ENCODE data around the gene PTPRN2.

PTPRN2 gene

DNA sequence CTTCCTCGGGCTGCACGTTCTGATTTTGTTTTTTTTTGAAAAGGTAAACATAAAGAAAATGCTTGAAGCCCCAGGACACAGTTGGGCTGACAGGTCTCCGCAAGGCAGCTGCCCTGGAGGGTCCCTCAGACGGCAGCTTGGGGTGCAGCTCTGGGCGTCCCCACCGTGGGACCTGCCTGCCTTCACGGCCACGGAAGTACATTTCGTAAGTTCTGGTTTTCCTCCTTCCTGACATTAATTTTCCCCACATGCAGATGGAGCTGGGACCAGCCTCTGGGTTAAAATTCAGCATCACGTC lies 759.8 kb downstream of the PTPRN2 start:
- DNase-seq, result no peak

DNA sequence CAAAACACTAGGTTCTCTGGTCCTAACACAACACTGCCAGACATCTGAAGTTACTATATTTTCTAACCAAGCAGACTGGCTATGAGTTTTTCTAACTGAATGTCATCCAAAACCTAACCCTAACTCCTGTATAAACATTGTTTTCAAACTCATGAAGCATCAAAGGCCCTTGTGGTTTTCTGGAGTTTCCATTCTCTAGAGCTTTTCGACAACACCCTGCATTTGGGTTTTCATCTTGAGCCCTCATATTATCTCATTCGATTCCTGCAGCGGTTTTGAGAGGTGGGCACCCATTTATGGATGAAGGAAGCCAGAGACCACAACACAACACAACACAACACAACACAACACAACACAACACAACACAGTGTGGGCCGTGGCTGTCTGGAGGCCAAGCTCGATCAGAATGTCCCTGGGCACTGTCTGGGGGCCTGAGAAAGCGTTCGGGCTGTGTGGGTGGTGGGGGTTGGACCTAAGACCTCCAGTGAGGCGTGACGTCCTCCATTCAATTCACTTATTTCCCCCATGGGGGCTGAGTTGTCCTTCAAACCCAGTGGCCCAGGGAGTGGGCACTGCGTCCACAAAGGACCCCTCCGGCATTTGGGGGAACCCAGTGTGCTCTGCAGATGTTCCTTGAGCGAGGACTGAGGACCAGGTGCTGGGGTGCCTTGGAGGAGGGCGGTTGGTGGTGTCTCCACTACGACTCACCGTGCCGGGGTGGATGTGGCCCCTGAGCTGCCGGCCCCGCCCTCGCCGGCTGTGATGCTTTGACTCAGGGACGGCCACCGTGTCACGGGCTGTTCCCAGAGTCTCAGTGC lies 760.4 kb downstream of the PTPRN2 start:
- no peak for DNase-seq

DNA sequence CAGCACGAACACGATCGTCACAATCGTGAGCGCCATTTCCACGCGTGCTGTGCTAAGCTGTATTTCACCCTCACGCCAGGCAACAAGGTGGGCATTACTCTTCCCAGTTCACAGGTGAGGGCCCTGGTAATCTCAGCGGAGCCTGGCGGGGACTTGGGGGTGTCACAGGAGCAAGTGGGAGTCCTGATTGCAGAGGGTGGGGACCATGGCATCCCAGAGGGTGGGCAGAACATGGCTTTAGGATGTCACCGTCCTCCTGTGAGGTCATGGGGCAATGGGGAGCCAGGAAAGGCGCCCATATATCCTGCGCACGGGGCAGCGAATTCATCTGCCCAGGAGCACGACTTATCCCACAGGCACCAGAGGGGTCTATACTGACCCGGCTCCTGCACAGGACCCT lies 761.1 kb downstream of the PTPRN2 start:
- no peak for DNase-seq

DNA sequence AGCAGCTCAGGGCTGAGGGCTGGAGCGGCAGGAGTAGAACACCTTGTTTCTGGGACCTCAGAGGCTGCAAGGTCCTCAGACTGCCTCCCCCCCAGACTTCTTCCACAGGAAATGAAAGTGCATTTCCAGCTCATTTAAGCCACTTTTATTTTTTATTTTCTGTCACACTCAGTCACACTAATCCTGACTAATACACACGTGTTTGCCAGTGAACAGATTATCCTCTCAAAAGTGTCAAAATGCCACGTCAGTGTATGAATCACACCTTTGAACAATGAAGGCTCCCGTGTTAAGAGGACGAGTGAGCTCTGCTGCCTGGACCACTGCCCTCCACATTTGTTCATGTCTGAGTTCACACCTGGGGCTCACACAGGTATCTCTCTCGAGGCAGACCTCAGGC lies 762.3 kb downstream of the PTPRN2 start:
- DNase-seq, result no peak

- DNase-seq, result no peak
These were observed 762.9 kb downstream of the PTPRN2 start for GRCh38 chr7:157824819-157825121.

GRCh38 chr7:157824011-157824818 lies 763.4 kb downstream of the PTPRN2 start:
- DNase-seq, result no peak

GRCh38 chr7:157822688-157823031 lies 765.0 kb downstream of the PTPRN2 start:
- DNase-seq, result no peak

GRCh38 chr7:157821959-157822687 lies 765.5 kb downstream of the PTPRN2 start:
- DNase-seq, result no peak

DNA sequence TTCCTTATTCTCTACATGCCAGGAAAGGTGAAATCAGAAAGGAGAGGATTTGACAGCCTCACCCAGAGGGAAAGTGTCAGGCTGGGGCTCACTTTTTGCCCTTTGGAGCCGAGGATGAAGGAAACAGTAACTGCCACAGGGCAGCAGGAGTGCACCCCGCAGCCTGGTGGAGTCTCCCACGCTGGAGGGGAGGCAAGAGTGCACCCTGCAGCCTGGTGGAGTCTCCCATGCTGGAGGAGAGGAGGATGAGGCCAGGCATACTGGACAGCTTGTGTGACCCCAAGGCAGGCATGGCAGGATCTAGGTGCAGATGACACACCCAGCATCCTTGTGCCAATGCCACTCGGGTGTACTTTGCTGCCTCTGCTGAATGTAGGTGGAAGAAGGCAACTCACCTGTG lies 766.8 kb downstream of the PTPRN2 start:
- DNase-seq, result no peak

DNA sequence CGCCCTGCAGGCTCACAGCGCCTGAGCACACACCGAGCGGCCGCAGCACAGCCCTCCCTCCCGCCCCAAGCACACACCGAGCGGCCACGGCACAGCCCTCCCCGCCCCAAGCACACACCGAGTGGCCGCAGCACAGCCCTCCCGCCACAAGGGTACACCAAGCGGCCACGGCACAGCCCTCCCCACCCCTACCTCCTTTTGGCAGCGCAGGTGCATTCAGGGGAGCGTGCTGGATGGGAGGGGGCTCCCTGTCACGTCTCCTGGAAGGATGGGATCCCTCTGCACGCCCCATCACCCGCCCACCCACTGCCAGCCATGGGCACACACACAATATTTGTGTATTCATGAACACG lies 768.2 kb downstream of the PTPRN2 start:
- no peak for DNase-seq

- DNase-seq, result no peak
These were observed 768.7 kb downstream of the PTPRN2 start for GRCh38 chr7:157818701-157819454.

DNA sequence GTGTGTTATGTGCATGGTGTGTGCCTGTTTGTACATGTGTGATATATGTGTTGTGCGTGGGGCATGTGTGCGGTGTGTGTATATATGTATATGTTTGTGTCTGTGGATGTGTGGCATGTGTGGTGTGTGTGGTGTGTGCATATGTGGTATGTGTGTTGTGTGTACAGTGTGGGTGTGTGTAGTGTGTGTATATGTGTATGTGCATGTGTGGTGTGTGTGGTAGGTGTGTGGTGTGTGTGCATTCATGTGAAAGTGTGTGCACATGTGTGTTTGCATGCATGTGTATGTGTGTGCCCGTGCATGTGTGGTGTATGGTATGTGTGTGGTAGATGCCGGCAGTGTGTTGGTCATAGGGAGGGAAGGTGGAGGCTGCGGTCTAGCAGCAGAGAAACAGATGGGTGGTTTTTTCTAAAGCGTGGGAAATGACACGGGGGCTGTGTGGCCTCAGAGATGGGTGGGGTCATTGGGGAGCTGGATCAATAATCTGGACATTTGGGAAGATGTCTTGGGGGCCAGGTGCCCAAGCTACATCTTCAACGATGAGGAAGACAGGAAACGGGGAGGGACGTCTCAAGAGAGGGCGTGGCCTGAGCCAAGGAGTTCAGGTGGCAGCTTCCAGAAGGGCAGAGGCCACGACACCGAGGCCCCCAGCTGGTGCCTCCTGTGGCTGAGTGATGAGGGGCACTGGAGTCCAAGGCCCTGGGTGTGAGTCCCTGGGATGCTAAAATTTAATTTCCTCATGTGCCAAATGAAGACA lies 769.5 kb downstream of the PTPRN2 start:
- no peak for DNase-seq

GRCh38 chr7:157817433-157817832 lies 770.2 kb downstream of the PTPRN2 start:
- DNase-seq, result no peak

- no peak for DNase-seq
These were observed 770.9 kb downstream of the PTPRN2 start for GRCh38 chr7:157816526-157817250.

DNA sequence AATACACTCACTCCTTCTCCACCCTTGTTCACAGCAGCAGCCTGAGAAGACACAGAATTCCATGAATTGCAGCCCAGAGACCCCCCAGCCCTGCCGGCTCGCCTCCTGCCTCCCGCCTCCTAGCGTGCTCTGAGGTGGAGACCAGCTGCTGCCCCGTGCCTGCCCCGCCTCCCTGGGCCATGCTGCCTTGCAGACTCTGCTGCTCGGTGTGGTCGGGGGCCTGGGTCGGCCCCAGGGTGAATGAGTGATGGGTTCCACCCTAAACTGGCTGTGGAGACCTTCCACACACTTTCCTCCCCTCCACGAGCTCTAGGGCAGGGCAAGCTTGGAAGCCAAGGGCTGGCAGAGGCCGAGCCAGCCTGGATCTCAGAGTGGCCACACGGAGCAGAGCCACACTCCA lies 771.5 kb downstream of the PTPRN2 start:
- DNase-seq, result no peak

DNA sequence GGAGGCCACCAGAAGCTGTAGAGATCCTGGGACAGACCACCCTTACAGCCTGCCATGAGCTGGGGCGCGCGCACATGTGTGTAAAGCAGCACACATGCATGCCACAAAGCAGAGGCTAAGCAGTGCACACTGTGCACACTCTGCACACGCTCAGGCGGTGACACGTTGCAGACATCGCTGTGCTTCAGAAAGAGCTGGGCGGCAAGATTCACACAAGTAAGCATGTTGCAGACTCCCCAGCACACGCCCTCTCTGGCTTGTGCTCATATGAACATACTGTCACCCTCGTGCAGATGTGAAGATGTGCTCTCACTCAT lies 772.0 kb downstream of the PTPRN2 start:
- DNase-seq, result no peak

GRCh38 chr7:157814931-157815705 lies 772.5 kb downstream of the PTPRN2 start:
- DNase-seq, result no peak

GRCh38 chr7:157813741-157814661 lies 773.6 kb downstream of the PTPRN2 start:
- no peak for DNase-seq

DNA sequence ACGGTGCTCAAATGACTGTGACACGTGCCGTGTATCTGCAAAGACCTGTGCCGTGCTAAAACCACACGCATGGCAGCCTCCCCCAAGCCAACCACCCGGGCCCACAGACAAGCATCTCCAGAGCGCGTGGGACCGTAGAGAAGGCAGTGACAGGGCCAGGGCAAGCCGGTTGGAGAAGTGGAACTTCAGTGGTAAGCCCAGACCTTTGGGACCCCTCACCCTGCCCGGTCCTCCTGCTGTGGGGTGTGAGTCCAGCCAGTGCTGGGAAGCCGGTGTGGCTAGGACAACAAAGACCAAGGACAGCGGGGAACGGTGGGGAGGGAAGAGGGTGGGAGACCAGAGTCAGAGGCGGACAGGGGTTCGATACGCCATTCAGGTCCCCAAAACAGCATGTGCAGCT lies 774.6 kb downstream of the PTPRN2 start:
- DNase-seq, result no peak

DNA sequence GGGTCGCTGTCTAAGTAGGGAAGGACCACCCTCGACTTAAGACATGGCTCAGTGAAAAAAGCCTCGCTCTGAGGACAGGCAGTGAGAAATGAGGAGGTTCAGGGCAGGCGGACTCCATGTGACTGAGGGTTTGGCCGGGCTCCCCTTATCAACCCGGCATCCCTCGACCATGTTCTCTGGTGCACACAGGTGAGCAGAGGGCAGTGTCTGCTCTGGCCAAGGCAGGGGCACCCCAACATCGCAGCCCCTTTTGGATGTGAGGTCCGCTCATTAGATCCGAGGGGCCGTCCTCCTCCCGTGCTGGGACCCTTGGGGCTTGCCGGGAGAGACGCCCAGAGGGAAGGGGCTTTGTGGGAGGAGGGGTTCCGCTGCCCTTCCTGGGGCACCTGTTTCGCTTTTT lies 775.7 kb downstream of the PTPRN2 start:
- no peak for DNase-seq

Measured in activated CD4-positive, alpha-beta T cell treated with anti-CD3 and anti-CD28 coated beads, Interleukin-2, Interleukin-6, amounts not matched to agents 100 ng/mL and 50 ng/mL, durations not matched to agents 16 hours and 8 hours (primary cell).